ENCODE data around the gene PPFIA4.

Gene PPFIA4

DNA sequence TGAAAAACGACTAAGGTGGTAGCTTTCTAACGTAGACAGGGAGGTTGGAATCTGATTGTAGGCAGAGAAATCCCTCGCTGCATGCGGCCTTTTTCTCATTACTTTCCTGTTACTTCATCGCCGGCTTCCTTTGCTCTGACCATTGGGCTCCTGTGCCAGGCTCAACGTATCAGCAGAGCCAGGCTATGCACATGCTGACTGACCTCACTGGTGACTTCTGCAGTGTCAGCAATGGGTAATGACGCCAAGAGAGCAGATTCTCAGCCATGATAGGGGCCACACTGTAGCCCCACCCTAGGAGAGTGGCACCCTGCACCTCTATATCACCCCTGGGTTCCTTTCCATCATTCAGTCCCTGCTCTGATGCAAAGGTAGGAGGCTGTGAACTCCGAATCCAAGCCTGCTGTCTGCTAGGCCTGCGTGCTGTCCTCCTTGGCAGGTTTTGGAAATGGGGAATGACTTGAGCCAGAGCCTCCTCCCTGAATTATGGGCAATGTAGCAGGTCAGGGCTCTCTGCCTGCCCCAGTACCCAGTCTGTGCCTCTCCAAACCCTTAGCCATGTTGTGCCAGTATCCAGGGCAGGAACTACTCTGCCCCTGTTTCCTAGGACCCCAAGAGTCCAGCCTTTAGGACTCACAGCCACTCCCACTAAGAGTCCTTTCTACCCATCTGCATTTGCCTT, 11.4 kb downstream of the PPFIA4 start:
- ChIA-PET CTCF (interaction anchor here (1.4 to 3.4 kb wide), 3 partner anchors 135 to 231 kb away, joined by 3 to 58 read pairs (median 5); no protein-coding TSS in a partner anchor), POLR2A (interaction anchor here (1.1 to 1.3 kb wide), 2 partner anchors 10 to 11 kb away, joined by 3 to 4 read pairs; partner anchors contain the start of gene PPFIA4)
- TF ChIP-seq FOXA1 (IDR thresholded peaks at IDR 0.05) (no peak), ZNF384 (IDR thresholded peaks at IDR 0.05) (no peak), CTBP1 (IDR thresholded peaks at IDR 0.05; ENCODE audit: borderline replicate concordance) (no peak), NFRKB (IDR thresholded peaks at IDR 0.05) (no peak), LEF1 (IDR thresholded peaks at IDR 0.05; ENCODE audit: borderline replicate concordance) (no peak), L3MBTL2 (conservative IDR thresholded peaks at IDR 0.05) (no peak), TARDBP (IDR thresholded peaks at IDR 0.05) (no peak), FOXM1 (IDR thresholded peaks at IDR 0.05; ENCODE audit: borderline replicate concordance) (no peak), SP1 (IDR thresholded peaks at IDR 0.05) (no peak), HDGF (IDR thresholded peaks at IDR 0.05; ENCODE audit: borderline replicate concordance) (no peak), BHLHE40 (IDR thresholded peaks at IDR 0.05; ENCODE audit: borderline replicate concordance) (no peak)
- TF ChIP-seq, protein P1, sequence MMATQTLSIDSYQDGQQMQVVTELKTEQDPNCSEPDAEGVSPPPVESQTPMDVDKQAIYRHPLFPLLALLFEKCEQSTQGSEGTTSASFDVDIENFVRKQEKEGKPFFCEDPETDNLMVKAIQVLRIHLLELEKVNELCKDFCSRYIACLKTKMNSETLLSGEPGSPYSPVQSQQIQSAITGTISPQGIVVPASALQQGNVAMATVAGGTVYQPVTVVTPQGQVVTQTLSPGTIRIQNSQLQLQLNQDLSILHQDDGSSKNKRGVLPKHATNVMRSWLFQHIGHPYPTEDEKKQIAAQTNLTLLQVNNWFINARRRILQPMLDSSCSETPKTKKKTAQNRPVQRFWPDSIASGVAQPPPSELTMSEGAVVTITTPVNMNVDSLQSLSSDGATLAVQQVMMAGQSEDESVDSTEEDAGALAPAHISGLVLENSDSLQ (IDR thresholded peaks at IDR 0.05) = no peak
- DNase-seq (ENCODE audit: extremely low spot score) = no peak

DNA sequence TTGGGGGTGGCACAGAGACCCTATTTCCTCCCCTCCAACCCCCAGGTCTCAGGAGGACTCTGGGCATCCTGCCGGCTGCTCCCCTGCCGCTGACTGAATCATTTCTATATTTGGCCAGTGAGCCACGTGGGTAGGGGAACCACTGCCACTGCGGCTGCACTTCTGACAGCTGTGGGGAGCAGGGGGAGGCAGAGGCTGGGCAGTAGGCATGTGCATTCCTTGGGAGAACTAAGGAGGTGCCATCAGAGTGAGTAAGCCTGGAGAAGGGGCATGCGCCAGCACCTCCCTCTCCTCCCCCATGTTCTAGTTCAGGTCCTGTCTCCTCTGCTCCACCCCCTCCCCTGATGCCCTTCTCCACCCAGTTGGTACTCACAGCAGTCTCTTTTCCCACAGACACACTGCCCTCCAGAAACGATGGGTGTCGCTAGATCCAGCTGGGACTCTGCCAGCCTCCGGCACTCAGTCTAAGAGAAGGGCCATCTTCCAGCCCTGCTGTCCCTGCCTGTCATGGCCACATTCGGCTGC, 12.0 kb downstream of the PPFIA4 start:
- CTCF ChIA-PET = interaction anchor here (1.0 to 3.4 kb wide), 6 partner anchors 7 to 230 kb away, joined by 3 to 58 read pairs (median 18); partner anchors contain the start of gene ADORA1
- no peak for DNase-seq (ENCODE audit: extremely low spot score)
- TF ChIP-seq L3MBTL2 (conservative IDR thresholded peaks at IDR 0.05) = no peak
- POLR2A ChIA-PET = no interaction called here

DNA sequence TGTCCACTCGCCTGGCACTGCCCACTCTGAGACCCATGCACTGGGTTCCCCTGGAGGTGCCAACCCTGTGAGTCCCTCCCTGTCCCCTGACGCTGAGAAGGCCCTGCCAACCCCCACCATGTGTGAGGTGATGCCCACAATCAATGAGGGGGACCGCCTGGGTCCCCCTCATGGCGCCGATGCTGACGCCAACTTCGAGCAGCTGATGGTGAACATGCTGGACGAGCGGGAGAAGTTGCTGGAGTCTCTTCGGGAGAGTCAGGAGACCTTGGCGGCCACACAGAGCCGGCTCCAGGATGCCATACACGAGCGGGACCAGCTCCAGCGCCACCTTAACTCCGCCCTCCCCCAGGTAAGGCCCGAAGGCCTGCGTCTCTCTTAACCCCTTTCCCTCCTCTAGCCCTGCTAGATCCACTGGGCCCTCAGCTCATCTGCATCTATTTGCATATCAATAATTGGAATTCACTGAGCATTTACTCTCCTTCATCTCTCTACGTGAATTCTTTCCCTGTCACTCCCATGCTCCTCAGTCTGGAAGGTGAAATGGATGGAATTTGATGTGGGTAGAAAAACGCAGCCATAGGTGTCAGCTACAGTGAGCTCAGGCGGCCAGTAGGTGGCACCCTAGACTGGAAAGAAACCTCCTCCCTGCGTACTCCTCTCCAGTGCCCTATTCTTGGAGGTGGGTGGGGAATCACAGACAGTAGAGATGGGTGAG, 12.8 kb downstream of the PPFIA4 start:
- POLR2A ChIA-PET = interaction anchor here (1.7 kb wide), 1 partner anchor 9 kb away, joined by 5 read pairs; no protein-coding TSS in a partner anchor
- CTCF ChIA-PET = interaction anchor here (0.6 to 3.4 kb wide), 16 partner anchors 8 to 229 kb away, joined by 3 to 58 read pairs (median 10); partner anchors contain the start of genes ADORA1 and PPFIA4
- TF ChIP-seq LEF1 (IDR thresholded peaks at IDR 0.05; ENCODE audit: borderline replicate concordance) (no peak), SP1 (IDR thresholded peaks at IDR 0.05) (no peak), ZNF384 (IDR thresholded peaks at IDR 0.05) (no peak), BHLHE40 (IDR thresholded peaks at IDR 0.05; ENCODE audit: borderline replicate concordance) (no peak), NFRKB (IDR thresholded peaks at IDR 0.05) (no peak), HDGF (IDR thresholded peaks at IDR 0.05; ENCODE audit: borderline replicate concordance) (no peak), FOXA1 (IDR thresholded peaks at IDR 0.05) (no peak), FOXM1 (IDR thresholded peaks at IDR 0.05; ENCODE audit: borderline replicate concordance) (no peak), ELF4 (IDR thresholded peaks at IDR 0.05) (no peak), CTBP1 (IDR thresholded peaks at IDR 0.05; ENCODE audit: borderline replicate concordance) (no peak), FOXK2 (IDR thresholded peaks at IDR 0.05) (no peak), TARDBP (IDR thresholded peaks at IDR 0.05) (no peak), ARNT (IDR thresholded peaks at IDR 0.05) (no peak), L3MBTL2 (conservative IDR thresholded peaks at IDR 0.05) (no peak), SUZ12 (IDR thresholded peaks at IDR 0.05) (no peak)
- TF ChIP-seq, protein P1 (IDR thresholded peaks at IDR 0.05) = no peak
- DNase-seq (ENCODE audit: extremely low spot score) = peak; percentile 84

DNA sequence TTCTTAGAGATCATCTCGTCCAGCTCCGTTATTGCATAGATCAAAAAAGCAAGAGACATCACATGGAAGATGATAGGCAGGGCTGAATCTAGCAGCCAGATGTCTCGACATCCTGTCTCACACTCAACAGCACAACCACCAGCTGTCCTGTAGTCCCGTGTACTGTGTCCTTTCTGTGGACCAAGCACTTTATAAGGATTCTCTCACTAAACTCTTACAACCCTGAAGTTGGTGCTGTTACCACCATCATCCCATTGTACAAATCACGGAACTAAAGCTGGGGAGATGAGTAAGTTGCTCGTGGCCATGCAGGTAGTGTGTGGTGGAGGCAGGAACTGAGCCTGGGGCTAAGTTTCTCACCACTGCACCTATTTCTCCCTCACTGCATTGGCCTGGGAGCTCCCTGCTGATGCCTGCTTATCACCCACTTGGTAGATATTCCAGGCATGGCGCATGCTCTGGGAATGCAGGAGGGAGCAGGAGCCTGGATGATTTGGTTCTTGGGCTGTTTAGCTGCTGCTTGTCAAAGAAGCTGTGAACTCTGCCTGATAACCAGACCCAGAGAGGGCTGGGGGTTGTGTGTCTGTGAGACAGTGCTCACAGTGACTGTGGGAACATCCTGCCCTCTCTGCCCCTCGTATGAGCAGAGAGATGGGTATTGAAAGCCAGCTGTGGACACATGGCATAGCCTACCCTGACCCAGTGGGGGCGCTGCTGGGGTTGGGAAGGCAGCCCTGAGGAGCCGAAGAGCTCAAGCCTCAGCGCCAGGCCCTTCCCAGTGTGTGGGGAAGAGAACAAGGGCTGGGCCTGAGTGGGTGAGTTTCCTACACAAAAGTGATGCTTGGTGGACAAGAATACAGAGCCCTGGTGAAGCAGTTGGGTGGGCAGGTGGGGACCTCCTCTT, 13.6 kb downstream of the PPFIA4 start:
- CTCF ChIA-PET = interaction anchor here (0.5 to 3.4 kb wide), 30 partner anchors 9 to 488 kb away, joined by 3 to 58 read pairs (median 4); partner anchors contain the start of genes ADORA1, PPFIA4 and TMEM183A
- TF ChIP-seq, protein P1 (IDR thresholded peaks at IDR 0.05) = no peak
- no peak for TF ChIP-seq HDGF (IDR thresholded peaks at IDR 0.05; ENCODE audit: borderline replicate concordance)
- no peak for TF ChIP-seq ZNF384 (IDR thresholded peaks at IDR 0.05)
- TF ChIP-seq ARNT (IDR thresholded peaks at IDR 0.05) = no peak
- no peak for TF ChIP-seq FOXK2 (IDR thresholded peaks at IDR 0.05)
- TF ChIP-seq NFRKB (IDR thresholded peaks at IDR 0.05) = no peak
- TF ChIP-seq SP1 (IDR thresholded peaks at IDR 0.05) = no peak
- TF ChIP-seq FOXA1 (IDR thresholded peaks at IDR 0.05) = no peak
- no peak for TF ChIP-seq SUZ12 (IDR thresholded peaks at IDR 0.05)
- no peak for TF ChIP-seq LEF1 (IDR thresholded peaks at IDR 0.05; ENCODE audit: borderline replicate concordance)
- TF ChIP-seq L3MBTL2 (conservative IDR thresholded peaks at IDR 0.05) = no peak
- no peak for TF ChIP-seq BHLHE40 (IDR thresholded peaks at IDR 0.05; ENCODE audit: borderline replicate concordance)
- TF ChIP-seq FOXM1 (IDR thresholded peaks at IDR 0.05; ENCODE audit: borderline replicate concordance) = no peak
- TF ChIP-seq ELF4 (IDR thresholded peaks at IDR 0.05) = no peak
- no peak for TF ChIP-seq TARDBP (IDR thresholded peaks at IDR 0.05)
- POLR2A ChIA-PET = interaction anchor here (0.6 to 1.7 kb wide), 3 partner anchors 10 to 33 kb away, joined by 3 to 5 read pairs (median 5); partner anchors contain the start of genes PPFIA4 and TMEM183A
- peak; percentile 69 for DNase-seq (ENCODE audit: extremely low spot score)
